ENCODE results near the gene CGGBP1. TPM values are rescaled to one million over a fixed set of nuclear protein-coding genes. Genes with fewer than 3 reads are reported as not detected.

The CGGBP1 gene
- total and polyA plus RNA-seq, 2 donors (not counting 1 experiment from before 2014, with no cell fraction given) = 57.3 to 121 TPM

DNA sequence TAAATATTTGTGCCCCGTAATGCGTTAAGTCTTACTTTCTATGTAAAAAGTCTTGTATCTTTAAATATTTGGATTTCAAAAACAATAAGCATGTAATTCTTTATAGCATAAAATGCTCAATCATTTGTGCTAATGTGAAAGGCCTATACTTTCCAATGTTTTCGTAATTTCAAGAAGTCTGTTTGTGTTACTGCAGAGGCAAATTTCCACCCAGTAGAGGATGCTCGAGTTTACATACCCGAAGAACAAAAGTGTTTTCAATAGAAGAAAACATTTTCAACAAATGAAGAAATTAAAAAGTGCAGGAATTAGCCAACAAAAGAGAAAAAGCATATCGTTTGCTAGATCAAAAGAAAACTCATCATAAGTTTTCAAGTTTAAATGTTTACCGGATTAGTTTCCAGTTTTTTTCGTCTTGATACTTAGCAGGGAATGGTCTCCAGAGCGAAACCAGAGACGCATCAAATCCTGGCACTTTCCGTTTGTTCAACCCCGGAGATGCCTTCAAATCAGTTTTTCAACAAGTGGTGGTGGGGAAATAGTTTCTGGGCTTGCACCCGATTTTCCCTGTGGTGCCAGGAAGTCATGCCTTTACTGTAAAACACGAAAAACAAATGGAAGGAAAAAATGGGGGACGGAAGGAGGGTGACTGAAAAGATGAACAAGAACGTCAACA lies 1.0 kb downstream of the CGGBP1 start:
- Histone ChIP-seq H3K4me2 (replicated peaks; ENCODE audit: low read depth, low read length, poor library complexity, severe bottlenecking) (peak overlapping the region; percentile 90), H3K4me3 (ENCODE audit: control extremely low read depth in 1 of 5, extremely low read depth in 1 of 5, insufficient read depth in 1 of 5, low read depth in 2 of 5, low read length in 4 of 5) (peak overlapping the region; percentile 61 to 79 (median 75)), H3K9ac (ENCODE audit: low read length) (peak overlapping the region; percentile 94), H3K4me1 (ENCODE audit: control insufficient read depth in 2 of 2, insufficient read depth in 2 of 2, low read length in 2 of 2) (peaks cover 14 to 27% of the 10 kb centered on the region in 2 donors), H3K27me3 (replicated peaks in 1 of 4; ENCODE audit: control extremely low read depth in 1 of 4, control insufficient read depth in 3 of 4, insufficient read depth in 4 of 4, low read length in 3 of 4) (no peaks in the 10 kb centered on the region), H3K36me3 (replicated peaks in 1 of 2; ENCODE audit: control extremely low read depth in 1 of 2, control insufficient read depth in 1 of 2, extremely low read depth in 1 of 2, insufficient read depth in 2 of 2, low read length in 1 of 2) (peaks cover 4 to 13% of the 10 kb centered on the region in 2 experiments), H3K79me2 (ENCODE audit: control insufficient read depth, insufficient read depth, low read length) (peaks cover 58% of the 10 kb centered on the region), H3K27ac (ENCODE audit: low read length in 2 of 2) (peak overlapping the region; percentile 86 to 89), H4K20me1 (ENCODE audit: control insufficient read depth, insufficient read depth, low read length, poor library complexity, severe bottlenecking) (no peaks in the 10 kb centered on the region), H2AFZ (ENCODE audit: insufficient read depth, low read depth, low read length, poor library complexity, severe bottlenecking) (peak overlapping the region; percentile 85), H3K9me3 (ENCODE audit: control extremely low read depth in 1 of 3, control insufficient read depth in 2 of 3, insufficient read depth in 1 of 3, low read length in 2 of 3) (no peaks in the 10 kb centered on the region)
- no peak for ATAC-seq (ENCODE audit: low read depth)
- H3K27me3 Mint-ChIP-seq = no peaks in the 10 kb centered on the region
- no peaks in the 10 kb centered on the region for H3K9me3 Mint-ChIP-seq (ENCODE audit: insufficient read depth)
- no peak for DNase-seq
- no peak for TF ChIP-seq EZH2 (IDR thresholded peaks at IDR 0.05; ENCODE audit: borderline replicate concordance, insufficient read depth, low read depth, low read length, poor library complexity, severe bottlenecking)
- TF ChIP-seq, protein P1, sequence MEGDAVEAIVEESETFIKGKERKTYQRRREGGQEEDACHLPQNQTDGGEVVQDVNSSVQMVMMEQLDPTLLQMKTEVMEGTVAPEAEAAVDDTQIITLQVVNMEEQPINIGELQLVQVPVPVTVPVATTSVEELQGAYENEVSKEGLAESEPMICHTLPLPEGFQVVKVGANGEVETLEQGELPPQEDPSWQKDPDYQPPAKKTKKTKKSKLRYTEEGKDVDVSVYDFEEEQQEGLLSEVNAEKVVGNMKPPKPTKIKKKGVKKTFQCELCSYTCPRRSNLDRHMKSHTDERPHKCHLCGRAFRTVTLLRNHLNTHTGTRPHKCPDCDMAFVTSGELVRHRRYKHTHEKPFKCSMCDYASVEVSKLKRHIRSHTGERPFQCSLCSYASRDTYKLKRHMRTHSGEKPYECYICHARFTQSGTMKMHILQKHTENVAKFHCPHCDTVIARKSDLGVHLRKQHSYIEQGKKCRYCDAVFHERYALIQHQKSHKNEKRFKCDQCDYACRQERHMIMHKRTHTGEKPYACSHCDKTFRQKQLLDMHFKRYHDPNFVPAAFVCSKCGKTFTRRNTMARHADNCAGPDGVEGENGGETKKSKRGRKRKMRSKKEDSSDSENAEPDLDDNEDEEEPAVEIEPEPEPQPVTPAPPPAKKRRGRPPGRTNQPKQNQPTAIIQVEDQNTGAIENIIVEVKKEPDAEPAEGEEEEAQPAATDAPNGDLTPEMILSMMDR (IDR thresholded peaks at IDR 0.05) = no peak
- intact Hi-C loops (cut with micrococcal nuclease) = loop anchor here (2.0 kb wide), 1 partner anchor 55 kb away; no protein-coding TSS in a partner anchor
- peak overlapping the region; percentile 91 for H3K27ac Mint-ChIP-seq
- 6% methylated on average over 6 of the region's 16 CpGs for WGBS (ENCODE audit: insufficient coverage)
- CTCF ChIA-PET = interaction anchor here (1.1 to 1.6 kb wide), 3 partner anchors 26 to 94 kb away, joined by 7 read pairs; no protein-coding TSS in a partner anchor
- H3K4me3 Mint-ChIP-seq = peak overlapping the region; percentile 98
- peaks cover 47% of the 10 kb centered on the region for H3K4me1 Mint-ChIP-seq
- POLR2A ChIA-PET = interaction anchor here (0.6 to 2.2 kb wide), 4 partner anchors 26 to 736 kb away, joined by 4 to 25 read pairs (median 5); partner anchors contain the start of gene C3orf38

- TF ChIP-seq EZH2 (IDR thresholded peaks at IDR 0.05; ENCODE audit: borderline replicate concordance, insufficient read depth, low read depth, low read length, poor library complexity, severe bottlenecking) = no peak
- TF ChIP-seq, protein P1 (IDR thresholded peaks at IDR 0.05) = no peak
- Histone ChIP-seq H3K4me3 (ENCODE audit: control extremely low read depth in 1 of 5, extremely low read depth in 1 of 5, insufficient read depth in 1 of 5, low read depth in 2 of 5, low read length in 4 of 5) (no peak overlapping the region), H3K9ac (ENCODE audit: low read length) (no peak overlapping the region), H3K36me3 (replicated peaks in 1 of 2; ENCODE audit: control extremely low read depth in 1 of 2, control insufficient read depth in 1 of 2, extremely low read depth in 1 of 2, insufficient read depth in 2 of 2, low read length in 1 of 2) (no peaks in the 10 kb centered on the region), H4K20me1 (ENCODE audit: control insufficient read depth, insufficient read depth, low read length, poor library complexity, severe bottlenecking) (no peaks in the 10 kb centered on the region), H2AFZ (ENCODE audit: insufficient read depth, low read depth, low read length, poor library complexity, severe bottlenecking) (peak overlapping the region; percentile 13), H3K4me1 (ENCODE audit: control insufficient read depth in 2 of 2, insufficient read depth in 2 of 2, low read length in 2 of 2) (no peaks in the 10 kb centered on the region), H3K79me2 (ENCODE audit: control insufficient read depth, insufficient read depth, low read length) (no peaks in the 10 kb centered on the region), H3K27me3 (replicated peaks in 1 of 4; ENCODE audit: control extremely low read depth in 1 of 4, control insufficient read depth in 3 of 4, insufficient read depth in 4 of 4, low read length in 3 of 4) (no peaks in the 10 kb centered on the region), H3K4me2 (replicated peaks; ENCODE audit: low read depth, low read length, poor library complexity, severe bottlenecking) (no peak overlapping the region), H3K27ac (ENCODE audit: low read length in 2 of 2) (no peak overlapping the region), H3K9me3 (ENCODE audit: control extremely low read depth in 1 of 3, control insufficient read depth in 2 of 3, insufficient read depth in 1 of 3, low read length in 2 of 3) (no peaks in the 10 kb centered on the region)
- intact Hi-C loops (cut with micrococcal nuclease) = no loop called here
- no peak overlapping the region for H3K4me3 Mint-ChIP-seq
- ChIA-PET POLR2A (no interaction called here), CTCF (no interaction called here)
- H3K27me3 Mint-ChIP-seq = no peaks in the 10 kb centered on the region
- ATAC-seq (ENCODE audit: low read depth) (no peak), DNase-seq (no peak)
- no peaks in the 10 kb centered on the region for H3K9me3 Mint-ChIP-seq (ENCODE audit: insufficient read depth)
- no peak overlapping the region for H3K27ac Mint-ChIP-seq
- WGBS (ENCODE audit: insufficient coverage) = 45% methylated on average over 1 of the region's 5 CpGs
- H3K4me1 Mint-ChIP-seq = peaks cover 2% of the 10 kb centered on the region
These were observed 12.0 kb downstream of the CGGBP1 start for GRCh38 chr3:88046766-88047165.
